ENCODE results near the gene ULK1. TPM values are rescaled to one million over a fixed set of nuclear protein-coding genes. Genes with fewer than 3 reads are reported as not detected.

The ULK1 gene
- polyA plus RNA-seq, 1 donor (not counting 4 experiments of a cell fraction or from before 2014, with no cell fraction given): 2.3 TPM

DNA sequence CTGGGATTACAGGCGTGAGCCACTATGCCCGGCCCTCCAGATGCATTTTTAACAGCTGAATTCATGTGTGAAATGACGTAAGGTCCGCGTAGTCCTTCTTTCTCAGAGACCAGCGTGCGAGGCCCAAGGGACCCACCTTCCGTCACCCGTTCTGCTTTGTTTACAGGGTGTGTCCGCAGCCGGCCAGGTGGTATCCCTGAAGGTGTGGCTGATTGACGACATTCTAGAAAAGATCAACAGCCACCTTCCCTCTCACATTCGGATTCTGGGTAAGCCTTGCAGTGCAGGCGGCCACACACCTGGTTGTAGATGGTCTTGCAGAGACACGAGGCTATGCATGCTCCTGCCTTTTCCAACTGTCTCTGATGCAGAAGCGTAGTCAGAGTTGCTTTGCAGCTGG, 44.6 kb downstream of the ULK1 start:
- Histone ChIP-seq H3K9ac (ENCODE audit: control insufficient read depth, extremely low read depth, insufficient read depth, low read length) (no peak overlapping the region), H3K4me3 (ENCODE audit: control insufficient read depth in 2 of 3, extremely low read depth in 1 of 3, insufficient read depth in 2 of 3, low read depth in 1 of 3, low read length in 3 of 3) (no peak overlapping the region), H3K79me2 (ENCODE audit: control insufficient read depth, insufficient read depth, low read length) (peaks cover 2% of the 10 kb centered on the region), H2AFZ (ENCODE audit: control insufficient read depth, low read length) (no peak overlapping the region), H3K9me3 (ENCODE audit: control insufficient read depth, low read depth, low read length) (no peaks in the 10 kb centered on the region), H4K20me1 (ENCODE audit: control insufficient read depth, extremely low read depth, insufficient read depth, low read length) (peaks cover 3% of the 10 kb centered on the region), H3K4me1 (ENCODE audit: control insufficient read depth, extremely low read depth, insufficient read depth, low read length) (no peaks in the 10 kb centered on the region), H3K36me3 (ENCODE audit: control insufficient read depth in 2 of 2, extremely low read depth in 1 of 2, insufficient read depth in 2 of 2, low read length in 2 of 2) (peaks cover 32 to 40% of the 10 kb centered on the region in 2 experiments), H3K9me1 (ENCODE audit: control insufficient read depth, extremely low read depth, insufficient read depth, low read length) (no peaks in the 10 kb centered on the region), H3K27ac (ENCODE audit: control insufficient read depth, insufficient read depth, low read length) (no peak overlapping the region), H3K27me3 (ENCODE audit: control insufficient read depth, extremely low read depth, insufficient read depth, low read length) (no peaks in the 10 kb centered on the region), H3K4me2 (ENCODE audit: control insufficient read depth, extremely low read depth, insufficient read depth, low read depth, low read length) (no peak overlapping the region)
- TF ChIP-seq CTCF (optimal IDR thresholded peaks at IDR 0.05 in 1 of 3, IDR thresholded peaks at IDR 0.05 in 1 of 3, conservative IDR thresholded peaks at IDR 0.05 in 1 of 3; ENCODE audit: extremely low read depth in 1 of 3, insufficient read depth in 2 of 3, low read length in 3 of 3) (no peak), EZH2 (IDR thresholded peaks at IDR 0.05; ENCODE audit: low read length) (no peak)
- FAIRE-seq (no peak), DNase-seq (ENCODE audit: low read depth, low spot score) (no peak)
- dilution Hi-C loops (cut with MboI; ENCODE audit: extremely low pct_ligation_motif_present, low sequenced_read_pairs): no loop called here

GRCh38 chr12:131940141-131940547, 45.7 kb downstream of the ULK1 start:
- Histone ChIP-seq H3K9me3 (ENCODE audit: control insufficient read depth, low read depth, low read length) (no peaks in the 10 kb centered on the region), H4K20me1 (ENCODE audit: control insufficient read depth, extremely low read depth, insufficient read depth, low read length) (peaks cover 3% of the 10 kb centered on the region), H3K9me1 (ENCODE audit: control insufficient read depth, extremely low read depth, insufficient read depth, low read length) (no peaks in the 10 kb centered on the region), H3K4me2 (ENCODE audit: control insufficient read depth, extremely low read depth, insufficient read depth, low read depth, low read length) (no peak overlapping the region), H3K36me3 (ENCODE audit: control insufficient read depth in 2 of 2, extremely low read depth in 1 of 2, insufficient read depth in 2 of 2, low read length in 2 of 2) (peaks cover 30 to 35% of the 10 kb centered on the region in 2 experiments), H3K4me1 (ENCODE audit: control insufficient read depth, extremely low read depth, insufficient read depth, low read length) (no peaks in the 10 kb centered on the region), H3K4me3 (ENCODE audit: control insufficient read depth in 2 of 3, extremely low read depth in 1 of 3, insufficient read depth in 2 of 3, low read depth in 1 of 3, low read length in 3 of 3) (no peak overlapping the region), H3K9ac (ENCODE audit: control insufficient read depth, extremely low read depth, insufficient read depth, low read length) (no peak overlapping the region), H3K27me3 (ENCODE audit: control insufficient read depth, extremely low read depth, insufficient read depth, low read length) (no peaks in the 10 kb centered on the region), H3K27ac (ENCODE audit: control insufficient read depth, insufficient read depth, low read length) (no peak overlapping the region), H3K79me2 (ENCODE audit: control insufficient read depth, insufficient read depth, low read length) (peaks cover 2% of the 10 kb centered on the region), H2AFZ (ENCODE audit: control insufficient read depth, low read length) (no peak overlapping the region)
- FAIRE-seq (no peak), DNase-seq (ENCODE audit: low read depth, low spot score) (no peak)
- TF ChIP-seq EZH2 (IDR thresholded peaks at IDR 0.05; ENCODE audit: low read length) (no peak), CTCF (optimal IDR thresholded peaks at IDR 0.05 in 1 of 3, IDR thresholded peaks at IDR 0.05 in 1 of 3, conservative IDR thresholded peaks at IDR 0.05 in 1 of 3; ENCODE audit: extremely low read depth in 1 of 3, insufficient read depth in 2 of 3, low read length in 3 of 3) (no peak)
- dilution Hi-C loops (cut with MboI; ENCODE audit: extremely low pct_ligation_motif_present, low sequenced_read_pairs): no loop called here
